Subcutaneous abdominal adipose tissue (tissue), 5 donors: ENCODE results near the gene NDUFS5.
A peak's percentile ranks its signal among the peaks of the same experiment; 100 is the strongest.
"Not testable (repeated sequence)": the region's sequence is repeated elsewhere in the genome, so short reads cannot be mapped to it uniquely, and the experiment has no call there.

ENCODE experiments used
- H3K27ac ChIP-seq: one replicate; pipeline ENCODE4 v1.7.0; 2013; ENCODE audit warnings: low read depth, mild to moderate bottlenecking, inconsistent platforms, low read length, moderate library complexity
- H3K27me3 ChIP-seq, 5 donors: one replicate each; pipeline ENCODE4 v1.7.0; 2013; ENCODE audit warnings: low read length in 5 of 5, inconsistent platforms in 1 of 5; ENCODE audit not compliant: control insufficient read depth in 5 of 5, insufficient read depth in 4 of 5
- H3K36me3 ChIP-seq, 5 donors: one replicate each; pipeline ENCODE4 v1.7.0; 2013; ENCODE audit warnings: low read length in 5 of 5; ENCODE audit not compliant: control insufficient read depth in 5 of 5, insufficient read depth in 5 of 5
- H3K4me1 ChIP-seq, 5 donors: one replicate each; pipeline ENCODE4 v1.7.0; 2013; ENCODE audit warnings: low read length in 5 of 5, mild to moderate bottlenecking in 3 of 5, moderate library complexity in 1 of 5; ENCODE audit not compliant: control insufficient read depth in 5 of 5, insufficient read depth in 5 of 5
- H3K4me3 ChIP-seq, 5 donors: one replicate each; pipeline ENCODE4 v1.7.0; 2013; ENCODE audit warnings: low read length in 5 of 5, low read depth in 1 of 5
- H3K9ac ChIP-seq, 5 donors: one replicate each; pipeline ENCODE4 v1.7.0; 2013; ENCODE audit warnings: low read length in 5 of 5, mild to moderate bottlenecking in 4 of 5, moderate library complexity in 3 of 5
- H3K9me3 ChIP-seq, 5 donors: one replicate each; pipeline ENCODE4 v1.7.0; 2013; ENCODE audit warnings: low read length in 5 of 5; ENCODE audit not compliant: control insufficient read depth in 5 of 5
- donor health status: healthy.
- donor health status: healthy.
- donor health status: healthy.
- donor health status: healthy.
- donor health status: healthy.

The NDUFS5 gene

DNA sequence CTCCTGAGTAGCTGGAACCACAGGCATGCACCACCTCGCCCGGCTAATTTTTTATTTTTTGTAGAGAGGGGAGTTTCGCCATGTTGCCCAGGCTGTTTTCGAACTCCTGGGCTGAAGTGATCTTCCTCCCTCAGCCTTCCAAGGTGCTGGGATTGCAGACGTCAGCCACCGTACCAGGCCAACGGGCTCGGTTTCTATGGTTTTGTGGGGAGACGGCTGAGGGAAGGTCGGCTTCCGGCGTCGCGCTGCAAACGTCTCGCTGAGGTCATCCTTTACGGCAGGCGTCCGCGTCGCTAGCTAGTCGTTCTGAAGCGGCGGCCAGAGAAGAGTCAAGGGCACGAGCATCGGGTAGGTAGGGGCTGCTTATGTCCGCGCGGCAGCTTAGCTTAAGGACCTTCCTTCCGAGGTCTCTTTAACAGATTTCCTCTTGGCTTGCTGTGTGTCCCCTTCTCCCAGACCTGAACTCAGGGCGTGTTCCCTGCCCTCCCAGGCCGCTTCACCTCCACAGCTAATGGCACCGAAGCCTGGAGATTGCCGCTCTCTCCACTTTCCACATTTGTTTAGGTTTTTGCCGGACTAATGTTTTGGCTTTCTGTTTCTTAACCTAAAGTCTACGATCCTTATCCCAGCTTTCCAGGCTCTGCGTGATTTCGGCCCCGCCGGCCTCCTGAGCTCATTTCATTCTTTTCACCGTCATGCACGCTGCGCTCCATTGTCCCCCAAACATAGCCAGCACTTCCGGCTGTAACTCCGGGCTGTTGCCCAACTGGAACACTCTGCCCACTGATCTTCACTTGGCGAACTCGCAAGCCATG lies at the start of gene NDUFS5:
Gene NDUFS5 (plus strand): TSS at position 300 of the 815 bp plus-strand sequence. CDS start 2,375 bp downstream, outside the sequence.
- Histone ChIP-seq H3K27me3 (no peaks in the 10 kb centered on the region), H3K36me3 (peaks cover 4 to 23% (median 14%) of the 10 kb centered on the region in 5 donors), H3K4me1 (peaks cover 0 to 16% (median 14%) of the 10 kb centered on the region in 5 donors), H3K4me3 (peak within 1 kb of the TSS; percentile 88 to 100 (median 98)), H3K9me3 (no peaks in the 10 kb centered on the region), H3K9ac (peak within 1 kb of the TSS; percentile 89 to 99 (median 93)), H3K27ac (peak within 1 kb of the TSS; percentile 93)

DNA sequence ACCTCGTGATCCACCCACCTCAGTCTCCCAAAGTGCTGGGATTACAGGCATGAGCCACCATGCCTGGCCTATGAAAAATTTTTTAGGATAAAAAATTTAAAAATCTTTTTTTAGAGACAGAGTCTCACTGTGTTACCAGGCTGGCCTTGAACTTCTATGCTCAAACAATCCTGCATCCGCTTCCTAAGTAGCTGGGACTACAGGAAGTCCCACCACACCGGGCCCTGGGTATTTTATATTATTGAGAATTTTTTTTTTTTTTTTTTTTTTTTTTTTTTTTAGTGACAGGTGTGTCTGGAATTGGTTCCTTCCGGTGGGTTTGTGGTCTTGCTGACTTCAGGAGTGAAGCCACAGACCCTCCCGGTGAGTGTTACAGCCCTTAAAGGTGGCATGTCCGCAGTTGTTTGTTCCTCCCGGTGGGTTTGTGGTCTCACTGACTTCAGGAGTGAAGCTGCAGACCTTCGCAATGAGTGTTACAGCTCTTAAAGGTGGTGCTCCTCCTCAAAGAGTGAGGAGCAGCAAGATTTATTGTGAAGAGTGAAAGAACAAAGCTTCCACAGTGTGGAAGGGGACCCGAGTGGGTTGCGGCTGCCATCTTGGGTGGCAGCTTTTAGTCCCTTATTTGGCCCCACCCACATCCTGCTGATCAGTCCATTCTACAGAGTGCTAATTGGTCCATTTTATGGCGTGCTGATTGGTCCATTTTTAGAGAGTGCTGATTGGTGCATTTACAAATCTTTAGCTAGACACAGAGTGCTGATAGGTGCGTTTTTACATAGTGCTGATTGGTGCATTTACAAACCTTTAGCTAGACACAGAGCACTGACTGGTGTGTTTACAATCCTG lies 48.5 kb upstream of the NDUFS5 start:
- H3K4me1 ChIP-seq, H3K36me3 ChIP-seq, H3K27ac ChIP-seq, H3K4me3 ChIP-seq, H3K9ac ChIP-seq, H3K27me3 ChIP-seq, H3K9me3 ChIP-seq: not testable (repeated sequence)

DNA sequence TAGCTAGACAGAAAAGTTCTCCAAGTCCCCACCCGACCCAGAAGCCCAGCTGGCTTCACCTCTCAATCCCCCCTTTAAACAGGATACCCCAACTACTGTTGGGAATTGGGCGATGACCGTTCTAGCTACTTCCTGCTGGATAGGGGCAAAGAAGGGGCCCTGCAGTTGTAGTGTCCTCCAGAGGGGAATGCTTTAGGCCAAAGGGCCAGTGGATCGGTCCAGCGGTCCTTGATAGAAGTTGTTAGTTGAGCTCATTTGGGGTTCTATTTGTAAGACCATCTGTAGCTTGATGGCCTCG lies 48.0 kb upstream of the NDUFS5 start:
- H3K27ac ChIP-seq, H3K4me3 ChIP-seq, H3K36me3 ChIP-seq, H3K9ac ChIP-seq, H3K4me1 ChIP-seq, H3K9me3 ChIP-seq, H3K27me3 ChIP-seq: not testable (repeated sequence)

DNA sequence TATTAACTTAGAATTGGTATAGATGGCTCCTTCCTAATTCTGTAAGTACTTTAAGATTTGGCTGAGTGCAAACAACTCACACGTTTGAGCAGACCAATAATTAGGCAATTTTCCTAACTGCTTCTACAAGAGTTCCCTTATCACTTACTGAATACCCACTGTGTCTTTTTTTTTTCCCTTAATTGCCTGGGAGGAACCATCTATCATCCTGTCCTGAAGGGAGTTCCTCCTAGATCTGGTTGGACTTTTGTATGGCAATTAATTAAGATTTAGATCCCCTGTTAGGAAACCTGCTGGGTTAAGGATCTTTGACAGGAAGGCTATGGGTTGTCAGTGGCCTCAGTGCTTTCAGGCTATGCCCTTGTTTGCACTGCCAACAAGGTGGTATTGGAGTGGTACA lies 46.8 kb upstream of the NDUFS5 start:
- not testable (repeated sequence) for H3K27ac ChIP-seq, H3K9ac ChIP-seq, H3K27me3 ChIP-seq, H3K4me3 ChIP-seq, H3K9me3 ChIP-seq, H3K4me1 ChIP-seq, H3K36me3 ChIP-seq

DNA sequence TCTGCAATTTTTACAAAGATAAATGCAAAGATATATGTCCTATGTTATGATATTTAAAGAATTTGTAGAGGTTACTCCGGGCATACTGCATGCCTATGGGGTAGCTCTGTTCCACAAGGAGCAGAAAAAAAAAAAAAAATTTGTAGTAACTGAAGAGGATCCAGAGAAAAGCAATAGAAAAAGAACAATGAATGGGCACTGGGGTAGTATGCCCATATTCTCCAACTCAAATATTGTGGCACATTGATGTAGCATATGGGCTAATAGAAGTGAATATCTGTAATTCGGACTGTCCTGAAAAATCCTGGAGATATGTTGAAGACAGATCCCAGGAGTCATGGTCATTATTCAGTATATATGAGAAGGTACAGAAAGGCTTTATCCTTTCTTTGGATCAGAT lies 36.2 kb upstream of the NDUFS5 start:
- H3K9me3 ChIP-seq, result no peaks in the 10 kb centered on the region
- no peak overlapping the region for H3K9ac ChIP-seq
- no peaks in the 10 kb centered on the region for H3K27me3 ChIP-seq
- no peaks in the 10 kb centered on the region for H3K36me3 ChIP-seq
- H3K4me1 ChIP-seq, result peaks cover 6 to 25% (median 21%) of the 10 kb centered on the region in 5 donors
- H3K4me3 ChIP-seq, result peak overlapping the region in 1 of 5 donors; percentile 73
- H3K27ac ChIP-seq, result peak overlapping the region; percentile 76

DNA sequence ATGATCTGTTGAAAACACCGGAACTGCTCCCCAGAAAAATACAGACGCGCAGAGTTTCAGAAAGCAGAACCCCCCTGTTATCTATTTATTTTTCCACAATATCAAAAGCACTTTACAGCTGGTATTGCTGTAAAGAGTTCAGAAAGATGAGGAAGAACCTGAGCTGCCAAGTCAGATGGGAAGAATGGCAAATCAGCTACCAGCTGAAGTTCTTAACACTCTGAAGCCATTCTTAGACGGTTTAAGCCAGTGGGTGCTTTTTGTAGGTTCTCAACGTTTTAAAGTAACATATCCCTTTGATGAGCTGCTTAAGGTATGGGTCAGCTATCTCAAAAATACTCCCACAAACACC lies 35.8 kb upstream of the NDUFS5 start:
- peak overlapping the region; percentile 69 to 86 (median 76) for H3K4me3 ChIP-seq
- H3K36me3 ChIP-seq, result no peaks in the 10 kb centered on the region
- peaks cover 6 to 27% (median 21%) of the 10 kb centered on the region in 5 donors for H3K4me1 ChIP-seq
- H3K27me3 ChIP-seq, result no peaks in the 10 kb centered on the region
- H3K9ac ChIP-seq, result peak overlapping the region in 4 of 5 donors; percentile 26 to 75 (median 68)
- H3K27ac ChIP-seq, result peak overlapping the region; percentile 76
- H3K9me3 ChIP-seq, result no peaks in the 10 kb centered on the region

DNA sequence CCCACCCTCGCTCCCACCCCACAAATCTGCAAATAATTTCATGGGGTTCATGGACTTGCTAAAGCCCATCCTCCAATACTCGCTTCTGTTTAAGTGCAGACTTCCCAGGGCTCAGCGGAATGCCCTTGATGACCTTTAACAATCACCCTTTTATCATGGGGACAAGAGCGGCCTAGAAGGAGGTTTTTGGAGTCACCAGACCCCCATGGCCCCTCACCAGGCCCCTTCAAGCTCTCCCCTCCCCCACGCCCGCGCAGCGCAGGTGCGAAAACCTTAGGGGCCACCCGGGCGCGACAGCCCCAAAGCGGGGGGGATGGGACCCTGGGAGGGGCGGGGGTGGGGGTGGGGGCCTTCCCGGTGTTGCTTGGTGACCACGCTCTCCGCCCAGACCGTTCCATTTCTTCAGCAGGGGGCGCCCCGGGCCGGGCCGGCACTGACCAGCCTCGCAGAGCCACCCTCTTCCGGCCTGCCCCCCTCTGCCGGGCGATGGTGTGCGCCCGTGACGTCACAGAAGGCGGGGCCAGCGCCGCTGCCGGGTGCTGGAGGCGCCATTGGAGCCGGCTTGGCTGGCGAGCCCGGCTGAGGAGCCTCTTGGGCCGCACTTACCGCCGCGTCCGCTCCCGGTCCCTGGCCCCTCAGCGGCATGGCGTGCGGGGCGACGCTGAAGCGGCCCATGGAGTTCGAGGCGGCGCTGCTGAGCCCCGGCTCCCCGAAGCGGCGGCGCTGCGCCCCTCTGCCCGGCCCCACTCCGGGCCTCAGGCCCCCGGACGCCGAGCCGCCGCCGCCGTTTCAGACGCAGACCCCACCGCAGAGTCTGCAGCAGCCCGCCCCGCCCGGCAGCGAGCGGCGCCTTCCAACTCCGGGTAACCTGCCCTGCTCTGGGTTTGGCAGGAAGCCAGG lies 35.2 kb upstream of the NDUFS5 start, which contains the start of gene AKIRIN1:
Gene AKIRIN1 (plus strand): TSS at position 539 of the 900 bp plus-strand sequence. CDS start 105 bp downstream, at position 644.
- Histone ChIP-seq H3K9ac (peak within 1 kb of the TSS; percentile 66 to 96 (median 87)), H3K27ac (peak within 1 kb of the TSS; percentile 89), H3K27me3 (no peaks in the 10 kb centered on the region), H3K4me1 (peaks cover 6 to 27% (median 21%) of the 10 kb centered on the region in 5 donors), H3K9me3 (no peaks in the 10 kb centered on the region), H3K4me3 (peak within 1 kb of the TSS; percentile 79 to 92 (median 86)), H3K36me3 (no peaks in the 10 kb centered on the region)

DNA sequence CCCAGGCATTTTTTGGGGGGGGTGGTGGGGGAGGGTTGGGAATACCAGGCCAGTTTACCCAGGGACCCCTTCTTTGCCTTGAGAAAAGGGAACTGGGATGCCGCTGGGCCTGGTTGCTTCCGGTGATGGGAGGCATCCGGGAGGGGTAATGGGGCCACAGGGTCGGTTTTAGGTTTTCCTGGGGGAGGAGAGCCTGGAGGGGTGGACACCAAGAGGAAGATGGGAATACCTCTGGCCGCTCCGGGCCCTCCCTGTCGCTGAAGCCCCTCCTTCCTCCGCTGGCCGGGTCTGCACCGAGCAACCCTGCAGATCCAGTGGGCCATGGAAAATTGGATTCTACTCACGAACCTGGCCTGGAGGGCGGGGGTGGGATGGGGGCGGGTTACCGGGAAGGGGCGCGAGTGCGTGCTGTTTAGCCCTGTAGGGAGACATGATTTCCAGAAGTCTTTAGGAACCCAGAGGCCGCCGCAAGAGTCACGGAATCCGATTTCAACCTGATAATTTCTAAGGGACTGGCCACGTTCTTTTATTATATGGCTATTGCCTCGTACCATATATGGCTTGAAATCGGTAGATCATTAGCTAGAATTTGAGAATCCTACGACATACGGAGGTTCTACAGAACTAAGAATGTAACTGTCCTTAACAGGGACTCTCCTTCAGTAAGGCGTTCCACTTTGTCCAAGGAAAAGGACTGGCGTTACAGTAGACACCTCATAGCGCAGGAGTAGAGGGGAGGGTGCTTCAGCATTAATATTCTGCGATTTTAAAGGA lies 34.3 kb upstream of the NDUFS5 start:
- H3K4me1 ChIP-seq, result peaks cover 6 to 29% (median 21%) of the 10 kb centered on the region in 5 donors
- H3K27ac ChIP-seq, result peak overlapping the region; percentile 89
- no peaks in the 10 kb centered on the region for H3K27me3 ChIP-seq
- no peaks in the 10 kb centered on the region for H3K9me3 ChIP-seq
- peak overlapping the region; percentile 79 to 92 (median 86) for H3K4me3 ChIP-seq
- H3K36me3 ChIP-seq, result no peaks in the 10 kb centered on the region
- peak overlapping the region; percentile 66 to 96 (median 87) for H3K9ac ChIP-seq
